Fibroblast of villous mesenchyme (primary cell): ENCODE results near the gene TWF1. TPM values are rescaled to one million over a fixed set of nuclear protein-coding genes. Genes with fewer than 3 reads are reported as not detected.

Experiments used
- DNase-seq: peaks from one replicate; pipeline ENCODE4 v3.0.0-alpha.2; 2010; ENCODE audit warnings: low read depth
- H3K4me3 ChIP-seq: 2 replicates; pipeline ENCODE4 v1.5.1; 2011; ENCODE audit warnings: low read depth, mild to moderate bottlenecking, low read length
- CTCF ChIP-seq: IDR thresholded peaks from 2 replicates; pipeline ENCODE4 v1.5.1; 2012; ENCODE audit warnings: low read depth, mild to moderate bottlenecking, low read length; ENCODE audit not compliant: insufficient read depth
- total RNA-seq: library from RNA; depleted of rRNA; stranded (reverse); fragments of >200 nt; gene quantifications from 2 replicates; pipeline ENCODE4 v1.2.3, GENCODE V29; 2012

TWF1 gene
- total RNA-seq, 1 donor: 224 TPM

GRCh38 chr12:43826681-43827080 lies 20.6 kb upstream of the TWF1 start:
- no peak for DNase-seq
- TF ChIP-seq CTCF: no peak
- H3K4me3 ChIP-seq: no peak overlapping the region

- no peak for TF ChIP-seq CTCF
- H3K4me3 ChIP-seq: no peak overlapping the region
- no peak for DNase-seq
These were observed 18.2 kb upstream of the TWF1 start for GRCh38 chr12:43824207-43824775.

GRCh38 chr12:43816168-43816567 lies 10.1 kb upstream of the TWF1 start:
- no peak for DNase-seq
- no peak for TF ChIP-seq CTCF
- no peak overlapping the region for H3K4me3 ChIP-seq

GRCh38 chr12:43815416-43815815 lies 9.3 kb upstream of the TWF1 start:
- DNase-seq: no peak
- H3K4me3 ChIP-seq: no peak overlapping the region
- TF ChIP-seq CTCF: no peak

- DNase-seq: no peak
- no peak overlapping the region for H3K4me3 ChIP-seq
- TF ChIP-seq CTCF: no peak
These were observed 6.8 kb upstream of the TWF1 start for GRCh38 chr12:43812926-43813325.

GRCh38 chr12:43812057-43812456 lies 5.9 kb upstream of the TWF1 start:
- H3K4me3 ChIP-seq: no peak overlapping the region
- DNase-seq: no peak
- no peak for TF ChIP-seq CTCF

- no peak for DNase-seq
- no peak for TF ChIP-seq CTCF
- H3K4me3 ChIP-seq: no peak overlapping the region
These were observed 1.3 kb upstream of the TWF1 start for GRCh38 chr12:43807386-43807785.
